ENCODE measurements around the gene YWHAG. TPM values are rescaled to one million over a fixed set of nuclear protein-coding genes. Genes with fewer than 3 reads are reported as not detected.

YWHAG gene
- total and polyA plus RNA-seq, 2 of the 13 experiments (the other 11 are each of a cell fraction or from before 2014, with no cell fraction given), result 36.9 to 67.5 TPM

- no peak for TF ChIP-seq RERE (CRISPR knock-in tag; IDR thresholded peaks at IDR 0.05; ENCODE audit: low read depth)
- no peak for TF ChIP-seq CBX2 (IDR thresholded peaks at IDR 0.05; ENCODE audit: low read depth, low read length)
- TF ChIP-seq CBX2 (CRISPR knock-in tag; IDR thresholded peaks at IDR 0.05; ENCODE audit: low read depth), result no peak
- 0 out of 2 replicates have a peak, but pooled peaks have one; percentile 43 for TF ChIP-seq KMT2B (CRISPR knock-in tag; IDR thresholded peaks at IDR 0.05)
- TF ChIP-seq FOXK2 (IDR thresholded peaks at IDR 0.05), result no peak
- peak; percentile 57; the same call in 1 of the 2 replicates for TF ChIP-seq MYC (CRISPR knock-in tag; IDR thresholded peaks at IDR 0.05; ENCODE audit: borderline replicate concordance)
- TF ChIP-seq ELF1 (CRISPR knock-in tag; IDR thresholded peaks at IDR 0.05), result peak; percentile 53; the same call in 1 of the 2 replicates
- no peak for TF ChIP-seq HES4 (CRISPR knock-in tag; IDR thresholded peaks at IDR 0.05; ENCODE audit: borderline replicate concordance)
- no peak for TF ChIP-seq MLXIP (CRISPR knock-in tag; IDR thresholded peaks at IDR 0.05; ENCODE audit: borderline replicate concordance)
- TF ChIP-seq ZNF766 (CRISPR knock-in tag; IDR thresholded peaks at IDR 0.05; ENCODE audit: borderline replicate concordance), result peak; percentile 29; the same call in 1 of the 2 replicates
- no peak for TF ChIP-seq JARID2 (CRISPR knock-in tag; IDR thresholded peaks at IDR 0.05; ENCODE audit: insufficient replicate concordance)
- TF ChIP-seq ELF4 (CRISPR knock-in tag; IDR thresholded peaks at IDR 0.05; ENCODE audit: borderline replicate concordance), result no peak
- TF ChIP-seq HNF1B (CRISPR knock-in tag; IDR thresholded peaks at IDR 0.05), result peak; percentile 91
- TF ChIP-seq MIXL1 (CRISPR knock-in tag; IDR thresholded peaks at IDR 0.05), result peak; percentile 63; the same call in 1 of the 2 replicates
- no peak for TF ChIP-seq POLR2A (IDR thresholded peaks at IDR 0.05; ENCODE audit: insufficient read depth in 1 of 2, low read depth in 2 of 2, low read length in 2 of 2)
- TF ChIP-seq ZNF547 (CRISPR knock-in tag; IDR thresholded peaks at IDR 0.05), result 0 out of 2 replicates have a peak, but pooled peaks have one; percentile 27
- TF ChIP-seq ZNF615 (CRISPR knock-in tag; IDR thresholded peaks at IDR 0.05; ENCODE audit: borderline replicate concordance), result no peak
Measured at GRCh38 chr7:76314042-76314721, 44.6 kb downstream of the YWHAG start (continued).
